Effector memory CD8-positive, alpha-beta T cell (primary cell): ENCODE measurements around the gene WDR27.

ENCODE experiments used
- ATAC-seq: fragments of 150-1000 bp; cut with Tn5 transposase; replicated peaks from 2 replicates; pipeline ENCODE4 v1.10.0; 2021; ENCODE audit warnings: mild to moderate bottlenecking, moderate library complexity
- DNase-seq, 3 experiments: peaks; one replicate each; pipeline ENCODE4 v3.0.0; 2021
- H3K27ac Mint-ChIP-seq, 2 donors: one replicate each; pipeline ENCODE4 v1.8.0; 2022; ENCODE audit warnings: mild to moderate bottlenecking in 2 of 2, mixed read lengths in 2 of 2, moderate library complexity in 2 of 2
- H3K27me3 Mint-ChIP-seq, 2 donors: one replicate each; pipeline ENCODE4 v1.8.0; 2022; ENCODE audit warnings: mixed read lengths in 2 of 2
- H3K36me3 Mint-ChIP-seq: one replicate; pipeline ENCODE4 v1.8.0; 2022; ENCODE audit warnings: mild to moderate bottlenecking, moderate library complexity, mixed read lengths; ENCODE audit not compliant: insufficient read depth
- H3K4me1 Mint-ChIP-seq, 2 donors: one replicate each; pipeline ENCODE4 v1.8.0; 2022; ENCODE audit warnings: low read depth in 2 of 2, mixed read lengths in 2 of 2
- H3K4me3 Mint-ChIP-seq, 2 donors: one replicate each; pipeline ENCODE4 v1.8.0; 2022; ENCODE audit warnings: mild to moderate bottlenecking in 2 of 2, mixed read lengths in 2 of 2, moderate library complexity in 2 of 2
- H3K9me3 Mint-ChIP-seq, 2 donors: one replicate each; pipeline ENCODE4 v1.8.0; 2022; ENCODE audit warnings: mixed read lengths in 2 of 2

Gene WDR27

DNA sequence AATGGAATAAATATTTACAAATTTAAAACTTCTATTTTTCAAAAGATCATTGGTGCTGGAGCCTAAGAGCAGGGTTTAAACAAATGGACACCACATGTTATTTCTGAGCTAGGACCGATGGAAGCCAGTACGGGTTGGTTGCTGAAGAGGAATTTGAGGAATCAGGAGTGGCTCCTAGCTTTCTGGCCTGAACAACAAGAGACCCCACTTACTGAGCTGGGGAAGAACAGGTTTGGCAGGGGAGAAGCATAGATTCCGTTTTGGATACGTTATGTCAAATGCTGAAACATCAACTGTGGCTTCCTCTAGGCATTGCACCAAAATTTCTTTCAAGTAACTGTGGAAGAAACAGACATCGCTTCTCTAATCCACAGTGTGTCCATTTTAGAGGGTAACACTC is 6.7 kb downstream of the WDR27 start:
- ATAC-seq (no peak), DNase-seq (no peak)
- Mint-ChIP-seq H3K36me3 (peaks cover 5% of the 10 kb centered on the region), H3K4me3 (no peak overlapping the region), H3K27ac (no peak overlapping the region), H3K27me3 (no peaks in the 10 kb centered on the region), H3K4me1 (peaks cover 7 to 12% of the 10 kb centered on the region in 2 donors), H3K9me3 (no peaks in the 10 kb centered on the region)

DNA sequence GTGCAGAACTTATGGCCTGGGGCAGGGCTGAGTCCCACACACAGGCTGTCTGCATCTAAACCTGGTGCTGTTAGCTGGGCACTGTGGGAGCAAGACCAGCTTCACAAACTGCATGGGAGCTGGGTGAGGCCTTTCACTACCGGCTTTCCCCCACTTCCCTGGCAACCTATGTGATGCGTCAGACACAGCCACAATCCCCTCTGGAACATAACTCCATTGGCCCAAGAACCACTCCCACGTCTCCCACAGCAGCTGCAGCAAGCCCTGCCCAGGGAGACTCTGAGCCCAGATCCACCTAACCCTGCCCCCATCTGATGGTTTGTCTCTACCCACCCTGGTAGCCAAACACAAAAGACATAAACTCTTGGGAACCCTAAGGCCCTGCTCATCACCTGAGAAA is 9.3 kb downstream of the WDR27 start:
- no peak for DNase-seq
- Mint-ChIP-seq H3K27ac (peak overlapping the region in 1 of 2 donors; percentile 35), H3K27me3 (no peaks in the 10 kb centered on the region), H3K4me1 (peaks cover 5 to 7% of the 10 kb centered on the region in 2 donors), H3K4me3 (no peak overlapping the region), H3K9me3 (no peaks in the 10 kb centered on the region), H3K36me3 (peaks cover 2% of the 10 kb centered on the region)
- ATAC-seq = no peak

DNA sequence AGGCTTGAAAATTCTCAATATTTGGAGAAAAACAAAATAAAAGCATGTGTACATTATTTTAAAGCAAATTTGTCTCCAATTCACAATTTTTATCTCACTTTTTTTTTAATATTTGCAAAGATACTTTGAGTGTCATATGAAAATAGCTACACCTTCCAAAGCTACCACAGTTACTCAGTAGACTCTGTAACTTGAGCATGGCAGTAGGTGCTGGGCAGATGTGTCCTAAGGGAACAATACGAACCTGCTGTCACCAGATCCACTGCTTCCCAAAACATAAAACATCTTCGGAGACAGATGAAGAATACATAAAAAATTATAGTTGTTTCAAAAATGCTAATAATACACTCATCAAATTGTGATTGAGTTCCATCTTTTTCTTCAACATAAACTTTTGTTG is 10.6 kb downstream of the WDR27 start:
- Mint-ChIP-seq H3K27ac (no peak overlapping the region), H3K4me1 (peaks cover 5 to 7% of the 10 kb centered on the region in 2 donors), H3K4me3 (no peak overlapping the region), H3K27me3 (no peaks in the 10 kb centered on the region), H3K36me3 (peaks cover 2% of the 10 kb centered on the region), H3K9me3 (peaks cover 0 to 6% of the 10 kb centered on the region in 2 donors)
- DNase-seq (no peak), ATAC-seq (no peak)

DNA sequence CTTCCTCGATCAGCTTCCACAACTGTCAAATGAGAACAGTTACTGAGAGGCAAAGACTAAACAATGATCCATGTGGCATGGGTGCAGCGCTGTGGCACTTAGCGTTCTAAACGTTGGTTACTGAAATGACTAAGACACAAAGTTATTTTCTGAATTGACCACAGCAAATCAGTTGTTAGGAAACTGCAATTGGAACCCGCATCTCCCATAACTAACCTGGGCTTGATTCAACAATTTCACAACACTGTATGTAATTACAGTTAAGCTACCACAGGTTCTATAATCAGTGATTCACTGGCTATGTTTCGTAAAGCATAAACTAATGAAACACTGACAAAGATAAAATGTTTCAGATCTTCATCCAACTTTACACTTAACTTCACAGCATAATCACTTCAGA is 12.5 kb downstream of the WDR27 start:
- no peaks in the 10 kb centered on the region for H3K27me3 Mint-ChIP-seq
- no peak overlapping the region for H3K27ac Mint-ChIP-seq
- ATAC-seq (no peak), DNase-seq (no peak)
- peaks cover 7 to 8% of the 10 kb centered on the region in 2 donors for H3K4me1 Mint-ChIP-seq
- no peak overlapping the region for H3K4me3 Mint-ChIP-seq
- peaks cover 2% of the 10 kb centered on the region for H3K36me3 Mint-ChIP-seq
- H3K9me3 Mint-ChIP-seq = peaks cover 5 to 22% of the 10 kb centered on the region in 2 donors

DNA sequence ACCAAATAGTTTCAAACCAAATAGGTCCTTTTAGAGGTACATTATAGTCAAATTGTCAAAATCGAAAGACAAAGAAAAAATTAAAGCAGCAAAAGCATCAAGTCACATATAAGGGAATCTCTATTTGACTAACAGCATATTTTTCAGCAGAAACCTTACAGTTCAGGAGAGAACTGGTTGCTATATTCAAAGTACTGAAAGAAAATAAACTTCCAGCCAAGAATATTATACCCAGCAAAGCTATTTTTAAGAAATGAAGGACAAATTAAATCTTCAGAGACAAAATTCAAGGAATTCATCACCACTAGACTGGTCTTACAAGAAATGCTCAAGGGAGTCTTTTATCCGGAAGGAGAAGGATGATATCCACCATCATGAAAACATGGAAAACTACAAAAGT is 16.0 kb downstream of the WDR27 start:
- no peak for ATAC-seq
- Mint-ChIP-seq H3K9me3 (peaks cover 5 to 22% of the 10 kb centered on the region in 2 donors), H3K36me3 (peaks cover 7% of the 10 kb centered on the region), H3K4me3 (no peak overlapping the region), H3K27ac (no peak overlapping the region), H3K27me3 (no peaks in the 10 kb centered on the region), H3K4me1 (peaks cover 10 to 16% of the 10 kb centered on the region in 2 donors)
- DNase-seq = no peak

DNA sequence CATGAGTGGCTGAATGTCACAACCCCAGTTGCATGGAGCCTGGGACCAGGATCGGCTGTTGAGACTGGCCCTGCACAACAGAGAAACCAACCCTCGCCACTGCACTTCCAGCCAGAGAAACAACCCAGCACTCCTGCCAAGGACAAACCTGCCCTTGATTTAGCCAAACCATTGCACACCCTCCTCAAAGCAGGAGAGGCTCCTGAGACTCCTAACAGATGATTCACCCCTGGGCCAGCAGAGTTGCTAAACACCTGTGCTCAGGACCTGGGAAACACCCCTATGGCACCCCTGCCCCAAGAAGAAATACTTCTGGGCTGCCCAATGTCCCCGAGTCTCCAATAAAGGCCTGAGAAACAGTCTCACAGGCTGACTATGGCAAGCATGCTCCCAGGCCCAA is 17.8 kb downstream of the WDR27 start:
- Mint-ChIP-seq H3K27me3 (no peaks in the 10 kb centered on the region), H3K9me3 (peaks cover 5 to 22% of the 10 kb centered on the region in 2 donors), H3K4me1 (peaks cover 5 to 9% of the 10 kb centered on the region in 2 donors), H3K4me3 (no peak overlapping the region), H3K36me3 (peaks cover 7% of the 10 kb centered on the region), H3K27ac (no peak overlapping the region)
- DNase-seq (no peak), ATAC-seq (no peak)

DNA sequence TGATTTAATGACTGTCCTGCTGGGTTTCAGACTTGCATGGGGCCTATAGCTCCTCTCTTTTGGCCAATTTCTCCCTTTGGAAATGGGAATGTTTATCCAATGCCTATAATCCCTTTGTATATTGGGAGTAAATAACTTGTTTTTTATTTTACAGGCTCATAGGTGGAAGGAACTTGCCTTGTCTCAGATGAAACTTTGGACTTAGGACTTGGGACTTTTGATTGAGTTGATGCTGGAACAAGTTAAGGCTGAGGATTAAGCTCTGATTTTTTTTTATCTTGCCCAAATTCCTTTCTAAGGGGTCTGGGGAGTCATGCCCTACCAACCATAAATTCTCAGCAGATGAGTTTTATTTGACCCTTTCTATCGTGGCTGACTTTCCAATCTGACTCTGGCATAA is 23.5 kb downstream of the WDR27 start:
- H3K27ac Mint-ChIP-seq = no peak overlapping the region
- no peaks in the 10 kb centered on the region for H3K27me3 Mint-ChIP-seq
- ATAC-seq (no peak), DNase-seq (no peak)
- H3K9me3 Mint-ChIP-seq = no peaks in the 10 kb centered on the region
- peaks cover 2 to 6% of the 10 kb centered on the region in 2 donors for H3K4me1 Mint-ChIP-seq
- peaks cover 5% of the 10 kb centered on the region for H3K36me3 Mint-ChIP-seq
- H3K4me3 Mint-ChIP-seq = no peak overlapping the region

DNA sequence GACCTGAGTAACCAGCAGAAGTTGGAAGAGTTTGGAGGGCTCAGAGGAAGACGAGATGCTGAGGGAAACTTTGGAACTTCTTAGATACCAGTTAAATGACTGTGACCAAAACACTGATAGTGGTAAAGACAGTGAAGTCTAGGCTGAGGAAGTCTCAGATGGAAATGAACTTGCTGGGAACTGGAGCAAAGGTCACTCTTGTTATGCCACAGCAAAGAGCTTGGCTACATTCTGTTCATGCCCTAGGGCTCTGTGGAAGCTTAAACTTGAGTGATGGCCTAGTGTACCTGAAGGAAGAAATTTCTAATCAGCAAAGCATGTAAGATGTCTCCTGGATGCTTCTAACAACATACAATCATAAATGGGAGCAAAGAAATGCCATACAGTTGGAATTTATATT is 24.7 kb downstream of the WDR27 start:
- DNase-seq = no peak
- H3K4me1 Mint-ChIP-seq = peaks cover 0 to 2% of the 10 kb centered on the region in 2 donors
- no peaks in the 10 kb centered on the region for H3K27me3 Mint-ChIP-seq
- ATAC-seq = no peak
- no peak overlapping the region for H3K4me3 Mint-ChIP-seq
- no peak overlapping the region for H3K27ac Mint-ChIP-seq
- peaks cover 5% of the 10 kb centered on the region for H3K36me3 Mint-ChIP-seq
- H3K9me3 Mint-ChIP-seq = no peaks in the 10 kb centered on the region

DNA sequence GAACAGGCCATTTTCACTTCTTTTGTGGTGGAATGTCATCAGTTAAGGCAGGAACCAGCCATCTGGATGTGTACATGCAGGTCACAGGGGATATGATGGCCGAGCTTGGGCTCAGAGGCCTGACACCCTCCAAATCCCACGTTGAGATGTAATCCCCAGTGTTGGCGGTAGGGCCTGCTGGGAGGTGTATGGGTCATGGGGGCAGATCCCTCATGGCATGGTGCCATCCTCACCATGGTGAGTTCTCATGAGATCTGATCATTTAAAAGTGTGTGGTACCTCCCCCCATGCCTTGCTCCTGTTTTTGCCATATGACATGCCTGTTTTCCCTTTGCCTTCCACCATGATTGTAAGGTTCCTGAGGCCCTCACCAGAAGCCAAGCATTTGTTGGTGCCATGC is 26.8 kb downstream of the WDR27 start:
- Mint-ChIP-seq H3K36me3 (no peaks in the 10 kb centered on the region), H3K27ac (no peak overlapping the region), H3K27me3 (no peaks in the 10 kb centered on the region), H3K4me3 (no peak overlapping the region), H3K4me1 (no peaks in the 10 kb centered on the region), H3K9me3 (no peaks in the 10 kb centered on the region)
- ATAC-seq (no peak), DNase-seq (no peak)

DNA sequence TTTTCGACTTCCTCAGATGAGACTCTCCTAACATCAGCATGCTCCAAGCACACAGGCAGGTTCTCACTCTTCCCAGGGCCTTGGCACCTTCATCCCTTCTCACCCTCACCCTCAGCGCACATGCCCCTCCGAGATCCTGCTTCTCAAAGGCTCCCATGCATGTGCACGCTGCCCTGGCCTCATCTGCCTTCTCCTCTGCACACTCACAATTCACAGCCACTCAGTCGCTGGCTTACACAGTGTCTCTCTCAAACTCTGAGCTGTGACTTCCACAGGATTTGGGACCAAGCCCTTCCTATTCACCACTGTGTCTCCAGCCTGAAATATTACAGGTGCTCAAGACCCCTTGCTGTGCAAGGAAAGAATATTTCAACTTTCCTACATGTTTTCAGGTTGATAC is 30.3 kb downstream of the WDR27 start:
- peaks cover 2% of the 10 kb centered on the region for H3K36me3 Mint-ChIP-seq
- H3K9me3 Mint-ChIP-seq = no peaks in the 10 kb centered on the region
- ATAC-seq = no peak
- no peak overlapping the region for H3K27ac Mint-ChIP-seq
- H3K27me3 Mint-ChIP-seq = no peaks in the 10 kb centered on the region
- H3K4me1 Mint-ChIP-seq = no peaks in the 10 kb centered on the region
- no peak overlapping the region for H3K4me3 Mint-ChIP-seq
- DNase-seq = no peak

DNA sequence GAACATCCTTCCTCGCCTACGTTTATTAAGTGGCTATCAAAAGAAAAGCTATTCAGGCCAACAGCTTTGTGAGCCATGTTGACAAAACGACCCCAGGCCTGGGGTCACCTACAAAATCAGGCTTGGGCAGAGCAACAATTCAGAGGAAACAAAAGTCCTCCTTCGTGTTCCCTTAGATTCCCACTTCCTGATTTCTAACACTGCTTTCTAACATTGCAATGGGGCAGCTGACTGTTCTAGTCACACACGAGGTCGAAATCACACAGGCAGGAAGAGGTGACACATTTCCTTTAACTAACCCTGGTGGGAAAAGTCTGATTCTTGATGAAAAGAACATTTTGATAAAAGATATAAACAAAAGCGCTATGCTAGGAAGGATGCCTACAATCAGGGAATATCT is 31.9 kb downstream of the WDR27 start:
- Mint-ChIP-seq H3K4me1 (no peaks in the 10 kb centered on the region), H3K36me3 (peaks cover 5% of the 10 kb centered on the region), H3K4me3 (no peak overlapping the region), H3K9me3 (no peaks in the 10 kb centered on the region), H3K27me3 (no peaks in the 10 kb centered on the region), H3K27ac (no peak overlapping the region)
- DNase-seq (no peak), ATAC-seq (no peak)

DNA sequence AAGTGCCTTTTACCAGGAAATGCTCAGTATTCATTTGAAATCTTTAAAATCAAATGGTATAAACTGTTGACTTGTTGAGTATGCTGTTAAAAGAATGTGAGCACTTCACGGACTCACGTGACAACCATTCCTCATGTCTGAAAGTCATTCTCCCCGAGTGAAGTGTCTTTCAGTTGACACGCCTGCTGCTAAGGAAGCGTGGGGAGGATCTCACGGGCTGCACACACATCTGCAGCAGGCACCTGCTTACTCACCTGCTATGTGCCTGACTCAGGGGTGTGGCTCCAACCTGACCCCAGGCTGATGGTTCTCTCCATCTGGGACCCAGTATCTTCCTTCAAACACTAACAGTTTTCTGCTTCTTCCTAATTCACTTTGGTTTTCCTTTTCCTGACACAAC is 32.7 kb downstream of the WDR27 start:
- H3K9me3 Mint-ChIP-seq = no peaks in the 10 kb centered on the region
- DNase-seq (no peak), ATAC-seq (no peak)
- no peak overlapping the region for H3K4me3 Mint-ChIP-seq
- H3K27me3 Mint-ChIP-seq = no peaks in the 10 kb centered on the region
- H3K4me1 Mint-ChIP-seq = no peaks in the 10 kb centered on the region
- peak overlapping the region in 1 of 2 donors; percentile 36 for H3K27ac Mint-ChIP-seq
- H3K36me3 Mint-ChIP-seq = peaks cover 7% of the 10 kb centered on the region

DNA sequence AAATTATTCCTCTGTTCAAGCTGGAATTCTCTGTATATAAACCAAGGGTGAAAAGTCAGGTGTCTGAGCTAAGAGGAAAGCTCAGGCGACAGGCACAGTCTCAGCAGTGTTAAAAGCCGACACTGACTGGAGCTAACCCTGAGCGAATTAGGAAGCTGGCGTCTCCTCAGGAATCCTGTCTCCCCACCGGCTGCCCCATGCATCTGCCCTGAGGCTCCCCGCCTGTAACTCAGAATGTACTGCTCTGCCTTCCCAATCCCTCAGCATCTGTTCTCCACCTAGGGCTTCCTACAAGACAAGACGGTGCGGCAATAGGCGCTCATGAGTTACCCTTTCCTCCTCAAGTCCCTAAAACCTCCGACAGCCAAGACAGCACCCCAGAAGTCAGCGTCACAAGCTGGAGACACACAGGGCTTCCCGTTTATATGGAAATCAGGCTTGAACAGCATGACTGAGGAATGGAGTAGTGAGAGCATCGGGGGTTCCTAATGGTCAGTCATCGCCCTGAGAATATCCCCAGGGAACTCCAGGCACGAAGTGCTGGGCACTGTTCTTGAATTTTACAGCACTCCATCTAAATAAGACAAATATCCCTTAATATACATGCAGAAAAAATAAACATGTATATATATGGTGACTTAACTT is 33.5 kb downstream of the WDR27 start:
- no peaks in the 10 kb centered on the region for H3K27me3 Mint-ChIP-seq
- no peak overlapping the region for H3K4me3 Mint-ChIP-seq
- no peak overlapping the region for H3K27ac Mint-ChIP-seq
- H3K36me3 Mint-ChIP-seq = peaks cover 12% of the 10 kb centered on the region
- DNase-seq (no peak), ATAC-seq (no peak)
- H3K9me3 Mint-ChIP-seq = no peaks in the 10 kb centered on the region
- H3K4me1 Mint-ChIP-seq = no peaks in the 10 kb centered on the region

DNA sequence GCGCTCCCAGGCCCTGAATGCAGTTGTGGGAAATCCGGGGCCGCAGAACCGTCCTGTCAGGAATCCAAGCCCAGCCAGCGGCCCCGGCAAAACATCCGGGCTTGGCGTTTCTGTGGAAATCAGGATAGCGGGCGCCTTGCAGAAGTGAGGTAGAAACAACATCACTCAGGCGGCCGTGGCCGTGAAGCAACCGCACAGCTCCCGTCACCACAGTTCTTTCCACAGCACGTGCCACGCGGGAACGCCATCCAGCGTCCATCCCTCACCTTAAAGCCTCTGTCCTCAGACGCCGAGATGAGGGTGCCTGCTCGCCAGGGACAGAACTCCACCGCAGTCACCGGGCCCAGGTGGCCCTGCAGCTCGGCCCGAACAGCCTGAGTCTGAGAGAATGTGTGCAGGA is 34.1 kb downstream of the WDR27 start:
- Mint-ChIP-seq H3K27me3 (no peaks in the 10 kb centered on the region), H3K36me3 (peaks cover 12% of the 10 kb centered on the region)
- no peak for DNase-seq

DNA sequence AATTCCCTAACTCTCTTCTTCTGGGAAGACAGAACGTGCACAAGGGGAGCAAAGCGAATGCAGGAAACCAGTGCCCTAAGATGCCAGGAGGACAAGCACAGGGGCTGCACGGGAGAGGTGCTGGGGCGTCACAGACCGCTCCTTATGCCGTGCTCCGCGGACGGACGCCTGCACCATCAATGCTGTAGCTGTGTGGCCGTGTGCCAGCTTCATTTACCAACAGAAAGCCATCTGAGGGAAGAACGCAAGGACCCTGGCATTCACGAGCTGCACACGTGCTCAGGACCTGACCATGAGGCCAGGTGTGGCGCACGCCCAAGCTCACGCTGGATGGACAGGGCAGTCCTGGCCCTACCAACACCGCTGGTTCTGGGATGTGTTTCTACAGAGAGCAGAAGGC is 35.4 kb downstream of the WDR27 start:
- Mint-ChIP-seq H3K36me3 (peaks cover 12% of the 10 kb centered on the region), H3K4me1 (no peaks in the 10 kb centered on the region), H3K27me3 (no peaks in the 10 kb centered on the region), H3K4me3 (no peak overlapping the region), H3K27ac (no peak overlapping the region), H3K9me3 (no peaks in the 10 kb centered on the region)
- DNase-seq = no peak
- ATAC-seq = no peak

More for the DNA sequence above, 34.1 kb downstream of the WDR27 start:
- no peak overlapping the region for H3K4me3 Mint-ChIP-seq
- ATAC-seq = no peak
- no peaks in the 10 kb centered on the region for H3K4me1 Mint-ChIP-seq
- no peak overlapping the region for H3K27ac Mint-ChIP-seq
- H3K9me3 Mint-ChIP-seq = no peaks in the 10 kb centered on the region
